ENCODE data around the gene SSR4. TPM values are rescaled to one million over a fixed set of nuclear protein-coding genes. Genes with fewer than 3 reads are reported as not detected.
"Not testable (repeated sequence)": the region's sequence is repeated elsewhere in the genome, so short reads cannot be mapped to it uniquely, and the experiment has no call there.

Gene SSR4
- total RNA-seq, 1 experiment from 2014 or later, result 179 TPM

GRCh38 chrX:153749017-153749416 lies 45.5 kb upstream of the SSR4 start:
- not testable (repeated sequence) for H3K23ac ChIP-seq (ENCODE audit: insufficient read length, low read depth, low read length); H3K4me1 ChIP-seq (ENCODE audit: insufficient read depth, low read length); H2BK120ac ChIP-seq (ENCODE audit: low read depth, low read length, poor library complexity, severe bottlenecking); H3K36me3 Mint-ChIP-seq (ENCODE audit: insufficient read depth in 1 of 3, low read depth in 3 of 3); H3K18ac ChIP-seq (ENCODE audit: insufficient read length, low read depth, low read length); H2BK20ac ChIP-seq (ENCODE audit: low read depth, low read length, poor library complexity, severe bottlenecking); H3K4ac ChIP-seq (ENCODE audit: low read depth, low read length); DNase-seq; H2AK5ac ChIP-seq (ENCODE audit: insufficient read length, low read length); H3K9ac ChIP-seq (ENCODE audit: extremely low read depth, insufficient read length, low read length); H3K79me1 ChIP-seq (ENCODE audit: insufficient read depth, low read depth, low read length, poor library complexity, severe bottlenecking); H2BK5ac ChIP-seq (ENCODE audit: insufficient read length, low read length); H2BK12ac ChIP-seq (ENCODE audit: insufficient read length, low read depth, low read length); H4K5ac ChIP-seq (ENCODE audit: insufficient read length, low read depth, low read length); H4K20me1 ChIP-seq (ENCODE audit: control insufficient read depth, insufficient read depth, insufficient read length); H4K91ac ChIP-seq (ENCODE audit: insufficient read length, low read depth, low read length); H3K56ac ChIP-seq (ENCODE audit: insufficient read length, low read depth, low read length); H3K4me1 Mint-ChIP-seq; H3K27ac Mint-ChIP-seq; H3K27ac ChIP-seq (ENCODE audit: insufficient read length, low read depth, low read length); H3K14ac ChIP-seq (ENCODE audit: insufficient read depth, low read length); H2AFZ ChIP-seq (ENCODE audit: low read length); H3K4me3 Mint-ChIP-seq; H3K27me3 ChIP-seq (ENCODE audit: insufficient read depth, low read length); H3K79me2 ChIP-seq (ENCODE audit: insufficient read depth, low read length); H4K8ac ChIP-seq (replicated peaks; ENCODE audit: insufficient read length, low read depth, low read length); H3K23me2 ChIP-seq (ENCODE audit: insufficient read length, low read depth, low read length, poor library complexity, severe bottlenecking); H2BK15ac ChIP-seq (ENCODE audit: low read depth, low read length); H3K4me2 ChIP-seq (ENCODE audit: insufficient read depth, insufficient read length, low read length); H3T11ph ChIP-seq (ENCODE audit: low read length)
- Mint-ChIP-seq H3K9me3 (peaks cover 73 to 87% of the 10 kb centered on the region in 2 experiments), H3K27me3 (ENCODE audit: low read depth) (peaks cover 16% of the 10 kb centered on the region)
- WGBS (ENCODE audit: extremely low coverage, insufficient read length, low lambda C conversion rate), result no CpG with 5 or more reads among the region's 7 CpGs
- H3K9me3 ChIP-seq (ENCODE audit: control insufficient read depth, low read depth, low read length), result peaks cover 29% of the 10 kb centered on the region

All from H9 (cell line).